HG03432 (cell line): ENCODE data around the gene CABLES1.

ENCODE experiments used
- ATAC-seq: cut with Tn5 transposase; IDR thresholded peaks from one replicate; pipeline ENCODE4 v1.9.1; 2021; ENCODE audit warnings: mild to moderate bottlenecking, moderate library complexity; ENCODE audit not compliant: unreplicated experiment

CABLES1 gene

DNA sequence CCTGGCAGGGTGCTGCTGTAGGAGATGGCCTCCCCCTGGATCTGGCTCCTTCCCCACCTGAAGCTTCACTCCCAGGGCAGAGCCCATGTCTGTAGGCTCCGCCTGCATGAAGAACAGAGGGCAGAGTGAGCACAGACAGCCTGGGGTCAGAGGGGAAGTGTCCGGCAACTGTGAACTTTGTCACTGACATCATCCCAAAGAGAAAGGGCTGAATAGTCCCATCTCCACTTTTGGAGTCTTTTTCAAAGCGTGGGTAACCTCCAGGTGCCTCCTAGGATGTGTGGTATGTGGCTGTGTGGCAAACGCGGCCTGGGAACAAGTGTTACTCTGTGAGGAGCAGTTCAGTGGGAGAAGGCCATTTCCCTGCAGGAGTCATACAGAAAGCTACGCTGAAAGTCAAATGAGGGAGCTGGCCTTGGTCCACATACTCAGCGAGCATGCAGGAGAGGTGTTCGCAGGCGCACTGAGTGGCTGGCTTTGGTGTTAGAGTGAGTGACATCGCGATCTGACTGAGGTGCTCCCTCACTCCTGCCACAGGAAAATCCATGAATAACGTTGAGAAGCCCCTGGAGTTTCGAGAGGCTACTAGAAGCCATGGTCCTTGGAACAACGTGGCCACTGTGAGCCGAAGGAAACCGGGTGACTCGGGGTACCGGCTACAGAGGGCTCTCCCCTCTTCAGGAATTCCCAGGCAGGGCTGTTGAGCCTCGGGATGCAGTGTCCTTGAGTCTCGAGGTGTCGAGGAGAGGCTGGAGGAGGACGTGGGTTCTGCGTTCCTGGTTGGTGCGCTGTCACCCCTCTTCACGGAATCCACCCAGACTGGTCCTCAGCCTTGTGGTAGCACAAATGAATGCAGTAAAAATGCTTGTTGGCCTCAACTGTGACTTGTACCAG, 54.7 kb downstream of the CABLES1 start:
- ATAC-seq: no peak

DNA sequence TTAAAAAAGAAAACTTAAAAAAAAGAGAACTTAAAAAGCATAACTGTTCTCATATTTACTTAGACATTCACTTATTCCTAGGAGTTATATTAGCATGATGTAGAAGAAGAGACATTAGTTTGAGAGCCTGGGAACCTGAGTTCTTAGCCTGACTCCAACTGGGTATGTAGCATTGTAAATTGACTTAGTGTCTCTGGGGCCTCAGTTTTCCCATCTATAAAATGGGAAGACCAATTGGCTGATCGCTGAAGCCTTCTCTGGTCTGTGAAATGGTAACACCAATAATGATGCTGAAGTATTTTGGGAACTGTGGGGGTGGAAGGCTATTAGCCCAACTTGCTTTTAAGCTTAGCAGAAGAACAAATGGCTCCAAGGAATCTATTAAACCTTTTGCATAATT, 55.9 kb downstream of the CABLES1 start:
- ATAC-seq: no peak

DNA sequence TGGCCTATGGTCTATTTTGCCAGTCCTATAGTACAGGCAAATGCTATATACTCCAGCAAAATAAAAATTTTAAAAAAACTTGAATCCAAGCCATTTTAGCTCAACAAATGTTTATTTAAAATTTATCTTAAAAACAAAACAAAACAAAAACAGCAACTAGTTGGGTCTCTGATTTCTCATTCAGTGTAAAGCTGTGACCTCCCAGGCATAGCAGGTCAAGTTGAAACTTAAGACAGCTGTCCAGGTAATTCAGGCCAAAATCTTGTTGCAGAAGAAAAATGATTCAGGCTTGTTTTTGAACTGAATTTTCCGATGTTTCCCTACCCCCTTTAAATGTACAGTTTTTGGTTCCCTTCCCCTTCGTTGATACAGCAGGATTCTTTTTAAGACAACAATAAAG, 58.5 kb downstream of the CABLES1 start:
- no peak for ATAC-seq

DNA sequence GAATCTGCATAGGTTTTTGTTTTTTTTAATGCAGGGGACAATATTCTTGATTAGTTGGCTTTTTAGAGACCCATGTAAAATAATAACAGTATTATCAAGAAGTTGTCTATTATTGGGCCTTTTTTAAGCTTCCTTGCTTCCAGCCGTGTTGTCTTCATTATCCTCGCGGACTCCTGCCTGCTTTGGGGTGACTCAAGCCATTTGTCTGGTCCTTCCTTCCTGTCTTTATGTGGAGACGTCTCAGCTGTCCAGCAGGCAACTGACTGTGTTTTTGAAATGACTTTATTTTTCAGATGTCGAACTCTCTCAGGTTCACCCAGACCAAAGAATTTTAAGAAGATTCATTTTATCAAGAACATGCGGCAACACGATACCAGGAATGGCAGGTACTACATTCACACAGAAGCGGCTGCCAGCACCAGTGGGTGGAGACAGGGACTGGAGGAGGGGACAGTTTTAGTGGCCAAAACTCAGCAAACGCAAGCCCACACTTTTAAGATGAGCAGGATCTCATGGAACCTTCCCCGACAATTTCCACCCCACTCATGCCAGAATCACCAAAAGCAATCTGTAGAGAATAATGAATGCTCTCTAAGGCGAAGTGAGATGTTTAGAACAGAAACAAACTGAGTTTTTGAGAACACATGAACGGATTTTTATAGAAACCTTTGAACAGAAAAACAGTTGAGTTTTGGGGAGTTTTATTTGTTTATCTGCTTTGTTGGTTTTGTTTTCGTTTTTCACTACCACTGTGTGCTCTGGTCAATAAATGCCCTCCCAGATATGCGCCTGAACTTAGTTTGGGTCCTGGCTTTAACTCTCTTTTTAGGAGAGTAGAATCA, 59.1 kb downstream of the CABLES1 start:
- ATAC-seq: no peak

DNA sequence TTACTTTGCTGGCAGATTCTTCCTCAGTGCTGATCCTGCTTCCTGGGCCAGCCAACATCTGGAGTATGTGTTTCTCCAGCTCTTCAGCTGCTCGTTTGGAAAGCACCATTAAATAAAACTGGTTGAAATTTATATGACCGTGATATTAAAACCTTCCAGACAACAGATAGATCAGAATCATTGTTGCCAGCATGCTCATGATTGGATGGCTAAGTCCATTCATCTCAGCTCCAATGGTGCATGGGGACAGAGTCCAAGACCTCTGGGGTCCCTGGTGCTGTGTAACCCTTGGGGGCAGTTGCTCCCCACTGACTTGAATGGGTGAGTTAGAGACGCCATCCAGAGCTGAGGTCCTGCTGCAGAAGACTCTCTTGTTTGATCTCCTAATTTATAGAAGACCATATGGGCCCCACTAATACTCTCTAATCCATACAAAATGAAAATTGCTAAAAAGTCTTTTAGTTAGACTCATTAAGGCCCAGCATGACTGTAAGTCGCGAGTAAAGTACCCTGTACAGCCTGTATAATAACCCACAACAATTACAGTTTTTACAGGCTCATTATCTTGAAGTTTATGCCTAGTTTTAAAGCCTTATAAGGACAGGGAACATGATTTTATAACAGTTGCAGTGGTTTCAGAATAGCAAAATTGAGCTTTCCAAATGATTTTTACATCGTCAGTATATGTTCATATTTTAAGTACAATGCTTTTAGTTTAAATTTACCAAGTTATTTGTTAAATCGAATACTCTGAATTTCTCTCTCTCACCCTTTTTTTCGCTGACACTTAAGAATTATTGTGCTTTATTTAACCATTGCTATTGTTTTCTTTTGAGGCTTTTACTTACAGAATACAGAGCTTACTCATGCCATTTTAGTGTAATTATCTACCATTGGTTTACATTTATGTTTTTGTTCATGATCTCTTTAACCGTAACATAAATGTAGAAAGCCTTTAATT, 60.0 kb downstream of the CABLES1 start:
- ATAC-seq: no peak

DNA sequence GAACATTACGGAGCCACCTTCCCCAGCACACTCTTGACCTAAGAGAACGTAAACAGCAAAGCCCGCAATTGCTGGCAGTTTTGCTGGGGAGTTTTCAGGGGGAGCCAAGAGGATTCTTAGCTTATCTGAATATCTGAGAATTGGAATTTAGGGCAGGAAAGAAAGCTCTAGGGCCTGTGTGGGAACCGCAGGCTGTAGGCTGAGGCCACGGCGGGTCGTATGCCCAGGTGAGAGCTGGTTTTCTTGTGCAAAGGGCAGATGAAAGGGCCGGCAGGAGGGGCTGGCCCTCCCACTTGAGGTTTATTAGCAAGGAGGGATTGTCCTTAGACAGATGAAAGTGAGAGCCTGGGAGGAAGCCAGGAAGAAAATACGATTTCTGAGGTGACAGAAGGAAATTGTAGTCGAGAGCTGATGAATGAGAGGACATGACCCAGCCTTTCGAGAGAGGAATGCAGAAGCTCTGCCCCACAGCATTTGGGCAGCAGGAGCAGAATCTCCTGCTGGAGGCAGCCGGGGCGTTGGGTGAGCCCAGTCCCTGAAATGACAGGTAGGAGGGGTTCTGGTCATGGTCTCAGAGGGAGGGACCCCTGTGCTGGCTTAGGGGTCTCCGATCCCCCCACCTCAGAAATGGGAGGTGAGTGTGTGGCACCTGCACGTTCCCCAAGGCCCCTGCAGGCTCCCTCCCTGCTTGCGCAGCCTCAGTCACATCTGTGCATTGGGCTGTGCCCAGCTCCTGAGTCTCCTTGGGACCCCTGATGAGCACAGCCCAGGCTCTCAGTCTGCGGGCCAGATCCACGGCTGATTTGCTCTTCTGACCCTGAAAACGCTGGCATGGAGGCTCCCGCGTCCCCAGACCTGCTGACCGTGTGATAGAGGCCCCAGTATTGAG, 61.1 kb downstream of the CABLES1 start:
- ATAC-seq: no peak

DNA sequence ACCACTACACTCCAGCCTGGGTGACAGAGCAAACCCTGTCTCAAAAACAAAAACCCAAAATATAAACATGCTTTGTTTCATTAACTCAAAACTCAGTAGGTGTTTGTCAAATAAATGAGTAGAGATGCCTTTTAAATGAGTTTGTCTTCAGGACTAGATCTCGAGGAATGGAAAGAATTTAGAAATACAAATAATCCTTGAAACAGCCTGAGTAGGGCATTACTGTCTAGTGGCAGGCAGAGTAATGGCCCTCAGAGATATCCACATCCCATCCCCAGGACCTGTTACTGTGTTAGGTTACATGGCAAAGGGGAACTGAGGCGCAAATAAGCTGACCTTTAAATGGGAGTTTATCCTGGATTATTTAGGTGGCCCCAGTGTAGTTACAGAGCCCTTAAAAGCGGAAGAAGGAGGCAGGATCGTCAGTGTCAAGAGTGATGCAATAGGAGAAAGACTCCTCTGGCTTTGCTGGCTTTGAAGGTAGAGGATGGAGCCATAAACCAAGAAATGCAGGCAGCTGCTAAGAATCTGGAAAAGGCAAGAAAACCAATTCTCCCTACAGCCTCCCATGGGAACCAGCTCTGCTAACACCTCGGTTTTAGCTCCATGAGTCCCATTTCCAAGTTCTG, 63.0 kb downstream of the CABLES1 start:
- ATAC-seq: no peak

DNA sequence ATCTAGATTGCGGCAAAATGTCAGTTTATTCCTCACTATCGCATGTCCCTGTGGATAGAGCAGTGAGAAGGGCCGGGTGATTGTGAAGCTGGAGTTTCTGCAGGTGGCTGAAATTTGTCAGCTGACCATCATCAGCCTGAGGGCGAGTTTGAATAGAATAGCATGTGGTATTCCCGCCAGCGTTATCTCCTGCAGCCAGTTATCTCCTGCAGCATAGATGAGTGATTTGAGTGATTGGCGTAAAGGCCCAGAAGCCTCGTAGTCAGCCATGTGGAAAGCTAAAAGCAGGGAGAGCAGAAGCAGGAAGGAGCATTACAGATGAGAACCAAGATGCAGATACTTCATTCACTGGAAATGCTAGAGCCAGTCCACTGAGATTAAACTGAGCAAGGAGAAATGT, 65.5 kb downstream of the CABLES1 start:
- no peak for ATAC-seq

DNA sequence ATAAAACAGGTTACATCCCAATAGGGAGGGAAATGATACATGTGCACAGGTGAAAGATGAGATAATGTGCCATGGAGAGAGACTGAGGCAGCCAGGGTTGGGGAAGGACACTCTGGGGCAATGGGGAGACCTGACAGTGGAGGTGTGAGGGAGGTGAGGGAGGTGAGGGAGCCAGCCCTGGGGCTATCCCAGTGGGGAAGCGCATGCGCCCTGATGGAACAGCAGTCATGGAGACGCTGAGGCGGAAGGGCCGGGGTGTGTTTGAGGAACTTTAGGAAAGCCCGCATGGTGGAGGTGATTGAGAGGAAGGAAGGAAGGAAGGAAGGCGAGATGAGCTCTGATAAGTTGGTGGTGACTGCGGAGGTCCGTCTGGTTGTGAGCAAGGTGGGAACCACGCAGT, 66.5 kb downstream of the CABLES1 start:
- no peak for ATAC-seq

DNA sequence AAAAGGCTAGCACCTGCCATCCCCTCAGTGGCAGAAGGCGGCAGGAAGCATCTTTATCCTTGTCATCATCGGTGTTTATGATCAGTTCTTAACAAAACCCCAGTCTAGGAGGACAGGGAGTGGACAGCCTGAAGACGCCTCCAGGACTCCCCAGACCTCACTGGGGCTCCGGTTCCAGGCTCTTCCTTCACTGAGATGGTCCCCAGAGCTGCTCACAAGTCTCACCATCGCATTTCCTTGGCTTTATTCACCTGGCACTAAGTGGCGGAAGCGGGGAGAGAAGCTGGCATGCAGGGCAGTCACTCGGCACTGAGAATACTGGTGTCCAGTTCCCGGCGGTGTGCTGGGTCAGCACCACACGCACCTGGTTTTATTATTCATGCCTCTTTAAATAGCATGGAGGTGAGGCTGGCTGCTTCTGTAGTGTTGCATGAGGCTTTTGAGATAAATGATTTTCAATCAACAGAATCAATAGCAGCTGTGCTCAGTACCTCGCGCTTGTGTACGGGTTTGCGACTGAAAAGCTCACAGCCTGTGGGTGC, 68.7 kb downstream of the CABLES1 start:
- ATAC-seq: no peak

DNA sequence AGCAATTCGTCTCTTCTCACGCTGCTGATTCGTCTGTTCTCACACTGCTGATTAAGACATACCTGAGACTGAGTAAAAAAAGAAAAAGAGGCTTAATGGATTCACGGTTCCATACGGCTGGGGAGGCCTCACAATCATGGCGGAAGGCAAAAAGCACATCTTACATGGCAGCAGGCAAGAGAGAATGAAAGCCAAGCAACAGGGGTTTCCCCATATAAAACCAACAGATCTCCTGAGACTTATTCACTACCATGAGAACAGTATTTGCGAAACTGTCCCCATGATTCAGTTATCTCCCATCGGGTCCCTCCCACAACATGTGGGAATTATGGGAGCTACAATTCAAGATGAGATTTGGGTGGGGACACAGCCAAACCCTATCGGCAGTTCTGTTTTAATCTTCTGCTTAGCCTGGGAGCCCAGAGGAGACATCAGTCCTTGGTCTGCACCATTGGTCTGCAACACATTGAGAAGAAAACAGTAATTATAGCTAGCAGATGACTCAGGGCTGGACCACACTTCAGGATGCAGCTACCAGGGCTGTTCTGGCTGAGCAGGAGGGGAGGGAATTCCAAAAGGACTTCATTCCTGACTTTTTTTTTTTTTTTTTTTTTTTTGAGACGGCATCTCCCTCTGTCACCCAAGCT, 69.4 kb downstream of the CABLES1 start:
- no peak for ATAC-seq

DNA sequence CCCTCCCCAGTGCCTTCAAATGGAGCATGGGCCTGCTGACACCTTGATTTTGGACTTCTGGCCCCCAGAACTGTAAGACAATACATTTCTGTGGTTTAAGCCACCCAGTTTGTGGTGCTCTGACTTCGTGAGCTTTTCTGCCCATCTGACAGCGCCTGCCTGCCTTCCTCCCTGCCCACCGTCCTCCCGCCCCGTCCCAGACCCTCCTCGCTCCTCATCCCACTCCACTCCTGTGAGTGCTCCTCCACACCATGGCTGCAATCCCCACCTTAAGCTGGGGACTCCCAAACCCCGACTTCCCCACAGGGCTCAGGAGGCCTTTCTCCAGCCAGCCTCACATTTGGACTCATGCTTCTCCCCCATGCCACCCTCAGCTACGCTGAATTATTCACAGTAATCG, 70.7 kb downstream of the CABLES1 start:
- no peak for ATAC-seq

DNA sequence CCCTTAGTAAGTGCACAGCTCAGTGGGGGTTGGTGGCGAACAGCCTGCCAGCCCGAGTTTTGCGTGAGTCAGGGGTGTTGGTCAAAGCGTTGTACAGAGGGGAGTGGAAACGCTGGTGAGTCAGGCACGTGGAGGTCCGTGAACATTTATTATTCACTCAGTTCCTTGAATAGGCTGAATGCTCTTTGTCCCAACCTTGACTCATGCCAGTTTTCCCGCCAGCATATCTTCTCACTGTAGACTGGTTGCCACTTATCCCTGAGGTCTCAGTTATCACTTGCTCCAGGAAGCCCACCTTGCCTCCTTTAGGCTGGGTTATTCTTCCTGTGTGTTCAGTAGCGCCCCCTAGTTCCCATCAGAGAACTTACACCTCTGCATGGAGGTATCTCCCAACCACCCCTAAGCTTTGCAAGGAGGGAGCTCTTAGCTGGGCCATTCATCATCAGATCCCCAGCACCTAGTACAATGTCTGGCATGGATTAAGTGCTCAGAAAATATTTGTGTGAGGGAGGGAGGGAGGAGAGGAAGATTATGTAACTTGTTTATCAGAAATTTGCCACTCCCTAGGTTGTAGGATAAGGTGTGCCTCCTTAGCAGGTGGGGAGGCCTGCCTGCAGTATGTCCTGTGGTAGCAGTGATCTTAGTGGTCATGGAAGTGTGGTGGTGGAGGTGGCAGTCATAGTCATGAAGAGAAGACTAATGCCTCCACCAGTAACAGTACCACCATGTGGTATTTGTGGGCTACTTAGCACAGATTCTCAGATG, 72.1 kb downstream of the CABLES1 start:
- no peak for ATAC-seq

DNA sequence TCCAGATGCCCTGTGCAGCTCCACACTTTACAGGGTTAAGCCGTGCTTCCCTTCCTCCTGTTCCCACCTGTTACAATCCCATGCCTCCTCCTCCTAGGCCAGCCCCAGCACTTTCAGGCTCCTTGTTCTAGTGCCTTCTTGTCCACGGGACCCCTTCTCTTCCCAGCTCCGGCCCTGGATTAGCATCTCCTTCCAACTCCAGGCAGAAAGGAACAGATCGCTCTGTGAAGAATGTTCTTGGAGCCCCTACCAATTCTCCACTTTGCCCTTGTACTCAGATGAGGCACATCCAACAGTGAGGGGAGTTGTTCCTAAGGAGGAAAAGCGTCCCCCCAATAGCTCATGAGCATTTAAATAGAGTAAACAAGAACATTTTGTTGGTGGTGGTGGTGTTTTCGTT, 72.7 kb downstream of the CABLES1 start:
- no peak for ATAC-seq

DNA sequence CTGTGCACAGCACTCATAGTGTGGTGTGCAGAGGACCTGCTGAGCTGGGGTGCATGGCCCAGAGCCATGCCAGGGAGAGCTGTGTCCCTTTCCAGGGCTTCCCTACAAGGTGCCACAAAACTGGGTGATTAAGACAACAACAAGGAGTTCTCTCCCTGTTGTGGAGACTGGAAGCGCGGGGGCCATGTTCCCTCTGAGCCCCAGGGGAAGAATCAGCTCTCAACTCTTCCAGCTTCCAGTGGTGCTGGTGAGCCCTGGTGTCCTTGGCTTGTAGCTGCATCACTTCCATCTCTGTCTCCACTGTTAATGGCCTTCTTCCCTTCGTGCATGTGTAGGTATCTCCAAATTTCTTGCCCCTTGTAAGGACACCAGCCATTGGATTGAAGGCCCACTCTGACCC, 73.3 kb downstream of the CABLES1 start:
- no peak for ATAC-seq

DNA sequence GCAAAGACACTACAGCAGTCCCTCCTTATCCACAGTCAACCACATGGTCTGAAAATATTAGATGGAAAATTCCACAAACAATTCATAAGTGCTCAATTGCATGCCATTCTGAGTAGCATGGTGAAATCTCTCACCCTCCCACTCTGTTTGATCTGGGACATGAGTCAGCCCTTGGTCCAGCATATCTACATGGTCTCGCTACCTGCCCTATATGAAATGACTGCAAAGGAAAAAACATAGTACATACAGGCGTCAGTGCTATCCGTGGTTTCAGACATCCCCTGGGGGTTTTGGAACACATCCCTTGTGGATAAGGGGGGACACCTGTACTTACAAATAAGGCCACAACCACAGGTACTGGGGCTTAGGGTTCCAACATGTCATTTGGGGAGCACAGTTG, 73.7 kb downstream of the CABLES1 start:
- no peak for ATAC-seq

DNA sequence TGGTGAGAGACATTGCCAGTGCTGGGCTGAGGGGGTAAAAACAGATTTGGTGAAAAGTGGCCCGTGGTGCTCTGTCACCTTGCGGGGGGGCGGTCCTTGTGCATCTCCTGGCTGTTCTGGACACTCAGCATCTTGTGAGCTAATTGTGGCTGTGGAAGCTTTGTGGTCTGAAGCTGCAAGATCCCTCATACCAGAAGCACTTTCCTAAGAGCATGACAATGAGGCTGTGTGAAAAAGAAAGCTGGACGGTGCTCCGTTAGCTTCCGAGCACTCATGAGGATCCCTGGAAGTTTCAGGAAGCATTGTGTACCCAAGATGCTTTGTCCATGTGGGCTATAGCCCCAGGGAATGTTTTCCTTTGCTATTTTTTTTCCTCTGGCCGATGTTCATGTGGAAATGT, 74.5 kb downstream of the CABLES1 start:
- ATAC-seq: no peak

DNA sequence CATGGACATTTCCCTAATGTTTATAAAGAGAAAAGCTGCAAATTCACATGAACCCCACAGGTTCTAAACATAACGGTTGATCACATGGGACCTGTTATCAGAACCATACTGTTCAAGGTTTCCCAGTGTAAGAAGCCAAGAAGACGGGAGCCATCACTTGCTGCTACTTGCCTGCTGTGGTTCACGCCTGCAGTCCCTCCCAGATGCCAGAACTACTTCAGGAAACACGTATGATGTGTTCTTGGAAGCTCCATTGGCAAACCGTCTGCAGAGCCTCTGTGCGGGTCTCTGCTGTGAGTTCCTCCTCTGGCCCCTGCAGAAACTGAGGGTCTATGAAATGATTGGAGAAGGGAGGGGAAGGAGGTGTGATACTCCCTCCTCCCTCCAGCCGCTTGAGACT, 75.2 kb downstream of the CABLES1 start:
- ATAC-seq: no peak
